Suprapubic skin (tissue), 4 donors: ENCODE data around the gene AGAP1.

Source experiments
- POLR2A ChIP-seq, 2 donors: fragments of 450-650 bp; IDR thresholded peaks; one replicate each; pipeline ENCODE4 v1.6.1; 2017; ENCODE audit warnings: antibody characterized with exemption in 2 of 2, mild to moderate bottlenecking in 2 of 2, moderate library complexity in 2 of 2
- POLR2AphosphoS5 ChIP-seq, 3 donors: sonication (generic); formaldehyde crosslinking; IDR thresholded peaks; one replicate each; pipeline ENCODE4 v1.6.1; 2017; ENCODE audit warnings: antibody characterized with exemption in 3 of 3
- TF ChIP-seq, protein P1 (sequence below), 2 donors: fragments of 200-600 bp in 1 of 2; fragments of 450-650 bp in 1 of 2; sonication (generic) in 1 of 2; IDR thresholded peaks; one replicate each; pipeline ENCODE4 v1.5.1; 2016 to 2019; ENCODE audit warnings: antibody characterized with exemption in 2 of 2, mild to moderate bottlenecking in 1 of 2, moderate library complexity in 1 of 2

- TF ChIP-seq, protein P1, sequence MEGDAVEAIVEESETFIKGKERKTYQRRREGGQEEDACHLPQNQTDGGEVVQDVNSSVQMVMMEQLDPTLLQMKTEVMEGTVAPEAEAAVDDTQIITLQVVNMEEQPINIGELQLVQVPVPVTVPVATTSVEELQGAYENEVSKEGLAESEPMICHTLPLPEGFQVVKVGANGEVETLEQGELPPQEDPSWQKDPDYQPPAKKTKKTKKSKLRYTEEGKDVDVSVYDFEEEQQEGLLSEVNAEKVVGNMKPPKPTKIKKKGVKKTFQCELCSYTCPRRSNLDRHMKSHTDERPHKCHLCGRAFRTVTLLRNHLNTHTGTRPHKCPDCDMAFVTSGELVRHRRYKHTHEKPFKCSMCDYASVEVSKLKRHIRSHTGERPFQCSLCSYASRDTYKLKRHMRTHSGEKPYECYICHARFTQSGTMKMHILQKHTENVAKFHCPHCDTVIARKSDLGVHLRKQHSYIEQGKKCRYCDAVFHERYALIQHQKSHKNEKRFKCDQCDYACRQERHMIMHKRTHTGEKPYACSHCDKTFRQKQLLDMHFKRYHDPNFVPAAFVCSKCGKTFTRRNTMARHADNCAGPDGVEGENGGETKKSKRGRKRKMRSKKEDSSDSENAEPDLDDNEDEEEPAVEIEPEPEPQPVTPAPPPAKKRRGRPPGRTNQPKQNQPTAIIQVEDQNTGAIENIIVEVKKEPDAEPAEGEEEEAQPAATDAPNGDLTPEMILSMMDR (IDR thresholded peaks at IDR 0.05), result peak; percentile 28 to 61
- TF ChIP-seq POLR2A (IDR thresholded peaks at IDR 0.05), result no peak
- TF ChIP-seq POLR2AphosphoS5 (IDR thresholded peaks at IDR 0.05), result no peak
Measured at GRCh38 chr2:235669983-235670962, 176.4 kb downstream of the AGAP1 start.
